Measurements from ENCODE around the gene SETMAR. TPM values are rescaled to one million over a fixed set of nuclear protein-coding genes. Genes with fewer than 3 reads are reported as not detected.
A peak's percentile ranks its signal among the peaks of the same experiment; 100 is the strongest.

Gene SETMAR
- total and polyA plus RNA-seq, 2 of the 13 experiments (the other 11 are each of a cell fraction or from before 2014, with no cell fraction given): 7.0 to 16.7 TPM

- 0 out of 2 replicates have a peak, but pooled peaks have one; percentile 63 for TF ChIP-seq HNF1B (CRISPR knock-in tag; IDR thresholded peaks at IDR 0.05)
- no peak for TF ChIP-seq SIX1 (CRISPR knock-in tag; IDR thresholded peaks at IDR 0.05; ENCODE audit: borderline replicate concordance)
- peak; percentile 41; the same call in 1 of the 2 replicates for TF ChIP-seq MEIS2 (CRISPR knock-in tag; IDR thresholded peaks at IDR 0.05)
- no peak; the same call in 1 of the 2 replicates for TF ChIP-seq ZNF292 (CRISPR knock-in tag; IDR thresholded peaks at IDR 0.05; ENCODE audit: borderline replicate concordance, low read depth)
- 0 out of 2 replicates have a peak, but pooled peaks have one; percentile 14 for TF ChIP-seq ARID5B (CRISPR knock-in tag; IDR thresholded peaks at IDR 0.05)
- TF ChIP-seq MYC (CRISPR knock-in tag; IDR thresholded peaks at IDR 0.05; ENCODE audit: borderline replicate concordance): no peak
- 0 out of 2 replicates have a peak, but pooled peaks have one; percentile 18 for TF ChIP-seq GATAD2A (CRISPR knock-in tag; IDR thresholded peaks at IDR 0.05)
- peak; percentile 68 for TF ChIP-seq GABPB1 (CRISPR knock-in tag; IDR thresholded peaks at IDR 0.05)
- TF ChIP-seq ZNF674 (CRISPR knock-in tag; IDR thresholded peaks at IDR 0.05; ENCODE audit: low read depth): no peak
- no peak for TF ChIP-seq ZNF512 (CRISPR knock-in tag; IDR thresholded peaks at IDR 0.05)
- TF ChIP-seq, protein P1, sequence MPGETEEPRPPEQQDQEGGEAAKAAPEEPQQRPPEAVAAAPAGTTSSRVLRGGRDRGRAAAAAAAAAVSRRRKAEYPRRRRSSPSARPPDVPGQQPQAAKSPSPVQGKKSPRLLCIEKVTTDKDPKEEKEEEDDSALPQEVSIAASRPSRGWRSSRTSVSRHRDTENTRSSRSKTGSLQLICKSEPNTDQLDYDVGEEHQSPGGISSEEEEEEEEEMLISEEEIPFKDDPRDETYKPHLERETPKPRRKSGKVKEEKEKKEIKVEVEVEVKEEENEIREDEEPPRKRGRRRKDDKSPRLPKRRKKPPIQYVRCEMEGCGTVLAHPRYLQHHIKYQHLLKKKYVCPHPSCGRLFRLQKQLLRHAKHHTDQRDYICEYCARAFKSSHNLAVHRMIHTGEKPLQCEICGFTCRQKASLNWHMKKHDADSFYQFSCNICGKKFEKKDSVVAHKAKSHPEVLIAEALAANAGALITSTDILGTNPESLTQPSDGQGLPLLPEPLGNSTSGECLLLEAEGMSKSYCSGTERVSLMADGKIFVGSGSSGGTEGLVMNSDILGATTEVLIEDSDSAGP (CRISPR knock-in tag; IDR thresholded peaks at IDR 0.05; ENCODE audit: borderline replicate concordance): 0 out of 2 replicates have a peak, but pooled peaks have one; percentile 15
- peak; percentile 52 for TF ChIP-seq HNF4A (CRISPR knock-in tag; IDR thresholded peaks at IDR 0.05)
- peak; percentile 84 for TF ChIP-seq ZMYM4 (CRISPR knock-in tag; IDR thresholded peaks at IDR 0.05)
- TF ChIP-seq CHD2 (IDR thresholded peaks at IDR 0.05; ENCODE audit: low read depth, low read length): no peak
- TF ChIP-seq, protein P2, sequence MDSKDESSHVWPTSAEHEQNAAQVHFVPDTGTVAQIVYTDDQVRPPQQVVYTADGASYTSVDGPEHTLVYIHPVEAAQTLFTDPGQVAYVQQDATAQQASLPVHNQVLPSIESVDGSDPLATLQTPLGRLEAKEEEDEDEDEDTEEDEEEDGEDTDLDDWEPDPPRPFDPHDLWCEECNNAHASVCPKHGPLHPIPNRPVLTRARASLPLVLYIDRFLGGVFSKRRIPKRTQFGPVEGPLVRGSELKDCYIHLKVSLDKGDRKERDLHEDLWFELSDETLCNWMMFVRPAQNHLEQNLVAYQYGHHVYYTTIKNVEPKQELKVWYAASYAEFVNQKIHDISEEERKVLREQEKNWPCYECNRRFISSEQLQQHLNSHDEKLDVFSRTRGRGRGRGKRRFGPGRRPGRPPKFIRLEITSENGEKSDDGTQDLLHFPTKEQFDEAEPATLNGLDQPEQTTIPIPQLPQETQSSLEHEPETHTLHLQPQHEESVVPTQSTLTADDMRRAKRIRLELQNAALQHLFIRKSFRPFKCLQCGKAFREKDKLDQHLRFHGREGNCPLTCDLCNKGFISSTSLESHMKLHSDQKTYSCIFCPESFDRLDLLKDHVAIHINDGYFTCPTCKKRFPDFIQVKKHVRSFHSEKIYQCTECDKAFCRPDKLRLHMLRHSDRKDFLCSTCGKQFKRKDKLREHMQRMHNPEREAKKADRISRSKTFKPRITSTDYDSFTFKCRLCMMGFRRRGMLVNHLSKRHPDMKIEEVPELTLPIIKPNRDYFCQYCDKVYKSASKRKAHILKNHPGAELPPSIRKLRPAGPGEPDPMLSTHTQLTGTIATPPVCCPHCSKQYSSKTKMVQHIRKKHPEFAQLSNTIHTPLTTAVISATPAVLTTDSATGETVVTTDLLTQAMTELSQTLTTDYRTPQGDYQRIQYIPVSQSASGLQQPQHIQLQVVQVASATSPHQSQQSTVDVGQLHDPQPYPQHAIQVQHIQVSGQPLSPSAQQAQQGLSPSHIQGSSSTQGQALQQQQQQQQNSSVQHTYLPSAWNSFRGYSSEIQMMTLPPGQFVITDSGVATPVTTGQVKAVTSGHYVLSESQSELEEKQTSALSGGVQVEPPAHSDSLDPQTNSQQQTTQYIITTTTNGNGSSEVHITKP (CRISPR knock-in tag; IDR thresholded peaks at IDR 0.05; ENCODE audit: low read depth): no peak
- 0 out of 2 replicates have a peak, but pooled peaks have one; percentile 4 for TF ChIP-seq ELF3 (CRISPR knock-in tag; IDR thresholded peaks at IDR 0.05)
- TF ChIP-seq RXRB (CRISPR knock-in tag; IDR thresholded peaks at IDR 0.05; ENCODE audit: borderline replicate concordance): peak; percentile 21; the same call in 1 of the 2 replicates
These were observed 29.8 kb downstream of the SETMAR start (continued) for GRCh38 chr3:4332991-4333390.
